GM18520 (cell line): ENCODE data around the gene KLHL6.
"Not testable (repeated sequence)": the region's sequence is repeated elsewhere in the genome, so short reads cannot be mapped to it uniquely, and the experiment has no call there.

Experiments
- ATAC-seq: cut with Tn5 transposase; IDR thresholded peaks from one replicate; pipeline ENCODE4 v1.9.1; 2021; ENCODE audit not compliant: unreplicated experiment

Gene KLHL6

DNA sequence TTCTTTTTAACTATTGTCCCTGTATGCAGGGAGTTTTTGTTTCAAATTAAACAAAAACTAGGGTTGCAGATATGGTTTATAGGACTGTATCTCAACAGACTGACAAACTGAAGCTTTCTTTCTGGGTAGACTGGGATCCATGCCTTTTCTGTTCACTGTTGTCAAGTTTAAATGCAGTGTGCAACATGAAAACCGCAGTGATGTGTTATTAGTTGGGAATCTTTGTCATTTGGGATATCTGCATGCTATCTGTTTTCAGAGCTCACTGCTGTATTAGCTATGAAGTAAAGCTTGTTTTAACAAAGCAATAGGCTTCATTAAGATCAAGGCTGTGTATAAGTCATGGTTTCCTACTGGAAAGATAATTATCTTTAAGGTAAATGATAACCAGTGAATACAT lies 105.7 kb downstream of the KLHL6 start:
- no peak for ATAC-seq

GRCh38 chr3:183449391-183449790 lies 106.1 kb downstream of the KLHL6 start:
- ATAC-seq = no peak

DNA sequence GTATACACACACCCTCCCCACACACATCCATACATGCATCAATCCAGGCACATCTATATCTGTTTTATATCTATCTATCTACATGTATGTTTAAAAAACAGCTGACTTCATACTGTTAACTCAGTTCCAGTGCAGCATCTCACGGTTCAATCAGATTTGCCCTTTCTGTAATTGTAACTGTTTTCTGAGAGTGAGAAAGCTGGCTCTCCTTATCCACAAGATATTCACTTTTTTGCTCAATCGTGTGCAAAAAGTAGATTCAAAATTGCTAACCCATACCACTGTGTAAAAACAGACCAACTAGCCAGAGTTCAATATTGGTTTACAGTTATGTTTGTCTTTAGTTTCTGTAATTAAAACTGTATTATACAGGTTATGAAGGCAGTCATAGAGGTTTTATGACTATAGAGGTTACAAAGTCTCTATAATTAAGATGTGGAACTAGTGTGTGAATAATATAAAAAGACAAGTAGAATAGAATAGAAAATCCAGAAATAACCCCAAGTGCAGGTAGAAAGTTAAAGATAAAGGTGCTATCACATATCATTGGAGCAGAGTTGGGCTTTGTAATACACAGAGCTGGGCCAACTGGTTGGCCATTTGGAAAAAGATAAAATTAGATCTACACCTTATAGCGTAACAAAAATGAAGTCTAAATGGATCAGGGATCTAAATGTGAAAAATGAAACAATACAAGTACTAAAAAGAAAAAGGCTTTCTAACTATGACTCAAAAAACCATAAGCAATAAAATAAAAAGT lies 107.0 kb downstream of the KLHL6 start:
- no peak for ATAC-seq

DNA sequence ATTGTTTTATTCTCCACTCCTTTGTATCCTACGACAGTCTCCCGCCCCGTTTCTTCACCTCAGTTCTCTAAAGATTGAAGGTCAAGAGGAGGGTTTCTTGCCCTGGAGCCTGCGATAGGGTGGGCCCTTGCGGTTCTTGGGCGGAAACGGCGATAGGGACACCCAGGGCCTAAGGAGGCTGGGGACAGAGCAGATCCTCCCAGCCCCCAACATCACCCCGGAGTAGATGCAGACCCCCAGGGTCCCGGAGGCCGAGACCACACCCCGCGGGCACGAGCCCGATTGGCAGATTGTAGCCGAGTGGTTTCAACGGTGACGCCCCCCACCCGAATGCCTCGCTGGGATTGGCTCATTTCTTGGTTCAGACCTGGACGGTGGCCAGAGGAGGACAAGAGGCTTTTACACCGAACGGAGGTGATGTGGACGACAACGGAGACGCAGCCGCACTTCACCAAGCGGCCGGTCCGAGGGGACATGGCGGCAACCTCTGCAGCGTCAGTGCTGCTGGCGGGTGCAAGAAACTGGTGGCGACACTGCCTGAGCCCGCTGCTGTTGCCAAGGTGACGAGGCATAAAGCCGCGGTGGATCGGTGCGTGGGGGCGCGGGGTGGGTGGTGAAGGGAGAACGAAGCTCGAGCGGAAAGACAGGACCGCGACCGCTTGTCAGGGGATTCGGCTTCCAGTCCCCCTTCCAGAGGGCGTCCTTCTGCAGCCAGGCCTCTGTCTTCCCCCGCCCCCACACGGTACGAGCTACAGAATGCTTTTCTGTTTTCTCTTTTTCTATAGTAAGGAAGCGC lies 108.1 kb downstream of the KLHL6 start:
- no peak for ATAC-seq

GRCh38 chr3:183446838-183447205 lies 108.7 kb downstream of the KLHL6 start:
- ATAC-seq = no peak

GRCh38 chr3:183444748-183445147 lies 110.8 kb downstream of the KLHL6 start:
- no peak for ATAC-seq

- no peak for ATAC-seq
Measured at GRCh38 chr3:183443395-183444385, 111.8 kb downstream of the KLHL6 start.

- no peak for ATAC-seq
Measured at GRCh38 chr3:183442994-183443393, 112.5 kb downstream of the KLHL6 start.

- ATAC-seq = not testable (repeated sequence)
Measured at GRCh38 chr3:183440521-183440920, 115.0 kb downstream of the KLHL6 start.

- ATAC-seq = no peak
Measured at GRCh38 chr3:183439515-183439914, 116.0 kb downstream of the KLHL6 start.

- ATAC-seq = no peak
Measured at GRCh38 chr3:183438735-183439134, 116.8 kb downstream of the KLHL6 start.

GRCh38 chr3:183437666-183438564 lies 117.6 kb downstream of the KLHL6 start:
- ATAC-seq = no peak
